Measurements from ENCODE around the gene FATE1.

FATE1 gene

DNA sequence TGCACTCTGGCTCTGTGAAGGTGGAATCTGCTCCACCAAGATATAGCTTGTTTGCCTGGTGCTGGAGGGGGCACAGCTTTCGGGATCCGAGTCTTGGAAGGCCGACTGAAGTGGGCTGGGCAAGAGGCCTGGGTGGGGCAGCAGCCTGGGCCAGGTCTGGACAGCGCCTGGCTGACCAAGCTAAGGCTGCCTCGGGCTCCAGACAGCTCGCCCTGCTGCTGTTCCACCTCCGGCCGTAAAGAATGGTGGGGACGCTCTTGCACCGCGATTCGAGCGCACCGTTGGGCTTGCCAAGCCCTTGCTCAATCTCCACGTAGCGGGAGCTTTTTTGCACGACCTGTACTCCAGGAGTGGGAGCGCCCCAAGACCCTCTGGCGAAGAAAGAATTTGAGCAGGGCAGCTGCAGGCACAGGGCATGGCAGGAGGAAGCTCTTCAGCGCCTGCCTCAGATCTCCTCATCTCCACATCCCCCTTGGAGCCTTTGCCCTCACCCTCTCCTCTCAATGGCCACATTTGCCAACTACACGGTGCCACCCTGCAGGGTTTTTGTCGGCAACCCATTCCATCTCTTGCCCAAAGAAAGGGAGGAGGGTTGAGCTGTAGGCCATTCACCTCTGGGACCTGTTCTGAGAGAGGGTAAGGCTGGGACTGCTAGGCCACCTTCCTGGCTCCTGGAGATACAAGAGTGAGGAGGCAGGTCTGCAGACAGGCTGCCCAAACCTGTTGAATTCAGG, 37.6 kb downstream of the FATE1 start:
- H3K4me3 ChIP-seq (replicated peaks; ENCODE audit: insufficient read depth, low read length) = no peak overlapping the region
- no peaks in the 10 kb centered on the region for H3K27me3 ChIP-seq (ENCODE audit: insufficient read depth, poor library complexity, severe bottlenecking)
- TF ChIP-seq GABPA (IDR thresholded peaks at IDR 0.05; ENCODE audit: low read depth) = no peak
- TF ChIP-seq, protein P1, sequence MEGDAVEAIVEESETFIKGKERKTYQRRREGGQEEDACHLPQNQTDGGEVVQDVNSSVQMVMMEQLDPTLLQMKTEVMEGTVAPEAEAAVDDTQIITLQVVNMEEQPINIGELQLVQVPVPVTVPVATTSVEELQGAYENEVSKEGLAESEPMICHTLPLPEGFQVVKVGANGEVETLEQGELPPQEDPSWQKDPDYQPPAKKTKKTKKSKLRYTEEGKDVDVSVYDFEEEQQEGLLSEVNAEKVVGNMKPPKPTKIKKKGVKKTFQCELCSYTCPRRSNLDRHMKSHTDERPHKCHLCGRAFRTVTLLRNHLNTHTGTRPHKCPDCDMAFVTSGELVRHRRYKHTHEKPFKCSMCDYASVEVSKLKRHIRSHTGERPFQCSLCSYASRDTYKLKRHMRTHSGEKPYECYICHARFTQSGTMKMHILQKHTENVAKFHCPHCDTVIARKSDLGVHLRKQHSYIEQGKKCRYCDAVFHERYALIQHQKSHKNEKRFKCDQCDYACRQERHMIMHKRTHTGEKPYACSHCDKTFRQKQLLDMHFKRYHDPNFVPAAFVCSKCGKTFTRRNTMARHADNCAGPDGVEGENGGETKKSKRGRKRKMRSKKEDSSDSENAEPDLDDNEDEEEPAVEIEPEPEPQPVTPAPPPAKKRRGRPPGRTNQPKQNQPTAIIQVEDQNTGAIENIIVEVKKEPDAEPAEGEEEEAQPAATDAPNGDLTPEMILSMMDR (IDR thresholded peaks at IDR 0.05; ENCODE audit: insufficient read depth, low read length) = peak; percentile 48
- no peak overlapping the region for H3K27ac ChIP-seq (replicated peaks)
- peak in 1 of 2 experiments; percentile 31 for DNase-seq (ENCODE audit: low read depth in 1 of 2, low spot score in 1 of 2)

DNA sequence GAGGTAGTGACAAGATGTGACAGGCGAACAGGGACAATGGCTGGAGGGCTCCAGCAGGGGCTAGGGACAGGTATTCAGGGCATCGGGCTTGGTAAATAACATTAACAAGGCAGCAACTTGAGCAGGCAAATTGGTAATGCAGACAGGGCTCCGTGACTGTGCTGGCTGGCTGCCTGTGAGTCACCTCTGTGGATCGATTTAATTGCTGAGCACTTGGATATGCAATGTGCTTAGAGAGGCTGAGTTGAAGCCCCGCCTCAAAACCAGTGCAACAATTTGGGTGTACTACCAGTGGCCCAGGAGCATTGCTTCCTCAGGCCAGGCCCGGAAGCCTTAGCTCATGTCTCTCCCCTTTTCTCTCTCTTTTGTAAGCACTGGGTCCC, 38.2 kb downstream of the FATE1 start:
- no peak overlapping the region for H3K27ac ChIP-seq (replicated peaks)
- TF ChIP-seq SPI1 (IDR thresholded peaks at IDR 0.05; ENCODE audit: borderline replicate concordance, low read depth) (no peak), GABPA (IDR thresholded peaks at IDR 0.05; ENCODE audit: low read depth) (no peak)
- TF ChIP-seq, protein P1 (IDR thresholded peaks at IDR 0.05; ENCODE audit: insufficient read depth, low read length) = no peak
- no peak for DNase-seq (ENCODE audit: low read depth in 1 of 2, low spot score in 1 of 2)

DNA sequence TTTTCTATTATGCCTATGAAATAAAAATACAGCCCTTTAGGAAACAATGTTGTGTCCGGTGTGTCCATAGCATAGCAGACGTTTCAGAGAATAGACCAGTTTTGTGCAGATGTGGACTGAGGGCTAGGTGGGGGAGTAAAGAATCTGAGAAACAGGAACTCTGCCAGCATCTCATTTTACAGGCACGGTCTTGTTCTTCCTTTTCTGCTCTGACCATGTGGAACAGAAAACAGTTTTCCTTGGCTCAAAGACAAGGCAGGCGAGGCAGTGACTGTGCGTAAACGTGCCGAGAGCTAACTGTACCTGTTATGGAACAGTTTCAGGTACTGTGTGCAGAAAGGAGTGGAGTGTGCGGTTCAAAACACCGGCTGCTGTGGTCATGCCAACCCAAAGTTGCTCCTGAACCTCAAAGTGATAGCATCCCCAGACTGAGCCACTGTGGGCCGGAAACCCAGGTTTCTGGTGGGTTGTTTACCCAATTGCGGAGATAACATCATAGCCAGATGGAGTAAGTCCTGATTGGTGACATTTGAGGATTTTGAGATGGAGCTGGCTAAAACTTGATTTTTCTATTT, 38.9 kb downstream of the FATE1 start:
- TF ChIP-seq POLR2AphosphoS5 (IDR thresholded peaks at IDR 0.05; ENCODE audit: low read depth) (no peak), SPI1 (IDR thresholded peaks at IDR 0.05; ENCODE audit: borderline replicate concordance, low read depth) (no peak), GABPA (IDR thresholded peaks at IDR 0.05; ENCODE audit: low read depth) (no peak)
- TF ChIP-seq, protein P2, sequence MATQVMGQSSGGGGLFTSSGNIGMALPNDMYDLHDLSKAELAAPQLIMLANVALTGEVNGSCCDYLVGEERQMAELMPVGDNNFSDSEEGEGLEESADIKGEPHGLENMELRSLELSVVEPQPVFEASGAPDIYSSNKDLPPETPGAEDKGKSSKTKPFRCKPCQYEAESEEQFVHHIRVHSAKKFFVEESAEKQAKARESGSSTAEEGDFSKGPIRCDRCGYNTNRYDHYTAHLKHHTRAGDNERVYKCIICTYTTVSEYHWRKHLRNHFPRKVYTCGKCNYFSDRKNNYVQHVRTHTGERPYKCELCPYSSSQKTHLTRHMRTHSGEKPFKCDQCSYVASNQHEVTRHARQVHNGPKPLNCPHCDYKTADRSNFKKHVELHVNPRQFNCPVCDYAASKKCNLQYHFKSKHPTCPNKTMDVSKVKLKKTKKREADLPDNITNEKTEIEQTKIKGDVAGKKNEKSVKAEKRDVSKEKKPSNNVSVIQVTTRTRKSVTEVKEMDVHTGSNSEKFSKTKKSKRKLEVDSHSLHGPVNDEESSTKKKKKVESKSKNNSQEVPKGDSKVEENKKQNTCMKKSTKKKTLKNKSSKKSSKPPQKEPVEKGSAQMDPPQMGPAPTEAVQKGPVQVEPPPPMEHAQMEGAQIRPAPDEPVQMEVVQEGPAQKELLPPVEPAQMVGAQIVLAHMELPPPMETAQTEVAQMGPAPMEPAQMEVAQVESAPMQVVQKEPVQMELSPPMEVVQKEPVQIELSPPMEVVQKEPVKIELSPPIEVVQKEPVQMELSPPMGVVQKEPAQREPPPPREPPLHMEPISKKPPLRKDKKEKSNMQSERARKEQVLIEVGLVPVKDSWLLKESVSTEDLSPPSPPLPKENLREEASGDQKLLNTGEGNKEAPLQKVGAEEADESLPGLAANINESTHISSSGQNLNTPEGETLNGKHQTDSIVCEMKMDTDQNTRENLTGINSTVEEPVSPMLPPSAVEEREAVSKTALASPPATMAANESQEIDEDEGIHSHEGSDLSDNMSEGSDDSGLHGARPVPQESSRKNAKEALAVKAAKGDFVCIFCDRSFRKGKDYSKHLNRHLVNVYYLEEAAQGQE (IDR thresholded peaks at IDR 0.05; ENCODE audit: insufficient replicate concordance, low read depth) = no peak
- TF ChIP-seq, protein P1 (IDR thresholded peaks at IDR 0.05; ENCODE audit: insufficient read depth, low read length) = no peak
- Histone ChIP-seq H3K27me3 (ENCODE audit: insufficient read depth, poor library complexity, severe bottlenecking) (no peaks in the 10 kb centered on the region), H3K4me3 (replicated peaks; ENCODE audit: insufficient read depth, low read length) (no peak overlapping the region), H3K27ac (replicated peaks) (no peak overlapping the region)
- DNase-seq (ENCODE audit: low read depth in 1 of 2, low spot score in 1 of 2) = no peak

More for the DNA sequence above, 38.2 kb downstream of the FATE1 start:
- Histone ChIP-seq H3K4me3 (replicated peaks; ENCODE audit: insufficient read depth, low read length) (no peak overlapping the region), H3K27me3 (ENCODE audit: insufficient read depth, poor library complexity, severe bottlenecking) (no peaks in the 10 kb centered on the region)

DNA sequence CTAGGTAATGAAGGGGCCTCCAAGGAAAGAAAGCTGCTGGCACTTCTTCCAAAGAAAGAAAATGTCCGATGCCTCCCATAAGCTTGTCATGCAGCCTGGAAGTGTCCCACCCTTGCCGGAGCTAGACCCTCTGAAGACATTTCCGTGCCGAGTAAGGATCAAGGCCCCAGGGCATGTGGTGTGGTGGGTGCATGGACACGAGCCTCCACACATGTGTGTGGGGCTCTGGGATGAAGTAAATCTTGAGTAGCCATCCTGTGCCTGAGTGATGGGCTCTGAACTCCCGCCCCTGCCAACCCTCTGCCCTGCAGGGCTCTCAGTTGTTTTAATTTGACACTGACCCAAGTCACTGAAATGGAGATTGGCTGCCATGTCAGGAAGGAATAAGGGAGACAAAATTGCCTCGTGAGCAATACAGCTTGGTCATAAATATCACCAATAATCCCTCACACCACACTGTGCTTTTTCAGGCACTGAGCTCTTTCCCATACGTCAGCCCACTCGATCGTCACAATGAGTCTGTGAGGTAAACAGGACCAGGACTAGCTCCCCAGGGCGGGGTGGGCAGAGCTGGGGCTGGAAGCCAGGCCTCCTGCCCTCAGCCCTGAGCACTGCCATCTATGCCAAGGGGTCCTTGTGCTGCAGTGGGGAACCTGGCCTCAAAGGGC, 43.3 kb downstream of the FATE1 start:
- Histone ChIP-seq H3K27ac (replicated peaks) (no peak overlapping the region), H3K27me3 (ENCODE audit: insufficient read depth, poor library complexity, severe bottlenecking) (no peaks in the 10 kb centered on the region), H3K4me3 (replicated peaks; ENCODE audit: insufficient read depth, low read length) (no peak overlapping the region)
- TF ChIP-seq, protein P1 (IDR thresholded peaks at IDR 0.05; ENCODE audit: insufficient read depth, low read length) = no peak
- TF ChIP-seq, protein P2 (IDR thresholded peaks at IDR 0.05; ENCODE audit: insufficient replicate concordance, low read depth) = no peak
- no peak for TF ChIP-seq POLR2AphosphoS5 (IDR thresholded peaks at IDR 0.05; ENCODE audit: low read depth)
- no peak for TF ChIP-seq SPI1 (IDR thresholded peaks at IDR 0.05; ENCODE audit: borderline replicate concordance, low read depth)
- TF ChIP-seq GABPA (IDR thresholded peaks at IDR 0.05; ENCODE audit: low read depth) = no peak
- no peak for DNase-seq (ENCODE audit: low read depth in 1 of 2, low spot score in 1 of 2)
